Peyer's patch (tissue), 4 donors: ENCODE measurements around the gene CCL28.

Experiments used
- POLR2A ChIP-seq, 2 donors: fragments of 450-650 bp; IDR thresholded peaks; one replicate each; pipeline ENCODE4 v1.5.1; 2017; ENCODE audit warnings: antibody characterized with exemption in 2 of 2, mild to moderate bottlenecking in 2 of 2, moderate library complexity in 2 of 2
- TF ChIP-seq, protein P1 (sequence below), 6 experiments: fragments of 450-650 bp in 4 of 6; fragments of 200-600 bp in 2 of 6; sonication (generic) in 1 of 6; IDR thresholded peaks; one replicate each; pipeline ENCODE4 v1.5.1; 2017 to 2019; ENCODE audit warnings: antibody characterized with exemption in 6 of 6, mild to moderate bottlenecking in 3 of 6, moderate library complexity in 1 of 6

DNA sequence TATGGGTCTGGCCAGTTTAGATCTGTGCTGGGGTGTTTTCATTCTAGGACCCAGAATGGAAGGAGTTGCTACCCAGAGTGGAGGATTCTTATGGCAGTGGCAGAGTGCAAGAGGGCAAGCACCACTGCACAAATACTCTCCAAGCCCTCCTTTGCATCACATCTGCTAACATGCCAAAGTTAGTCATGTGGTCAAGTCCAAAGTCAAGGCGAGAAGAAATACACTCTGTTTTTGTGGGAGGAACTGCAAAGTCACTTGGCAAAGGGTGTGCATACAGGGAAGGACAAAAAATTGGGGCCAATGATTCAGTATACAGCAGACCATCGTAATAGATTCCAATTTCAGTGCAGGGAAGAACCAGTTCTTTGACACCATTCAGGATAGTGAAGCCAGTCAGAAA is 55.1 kb downstream of the CCL28 start:
- TF ChIP-seq POLR2A (IDR thresholded peaks at IDR 0.05), result no peak
- TF ChIP-seq, protein P1, sequence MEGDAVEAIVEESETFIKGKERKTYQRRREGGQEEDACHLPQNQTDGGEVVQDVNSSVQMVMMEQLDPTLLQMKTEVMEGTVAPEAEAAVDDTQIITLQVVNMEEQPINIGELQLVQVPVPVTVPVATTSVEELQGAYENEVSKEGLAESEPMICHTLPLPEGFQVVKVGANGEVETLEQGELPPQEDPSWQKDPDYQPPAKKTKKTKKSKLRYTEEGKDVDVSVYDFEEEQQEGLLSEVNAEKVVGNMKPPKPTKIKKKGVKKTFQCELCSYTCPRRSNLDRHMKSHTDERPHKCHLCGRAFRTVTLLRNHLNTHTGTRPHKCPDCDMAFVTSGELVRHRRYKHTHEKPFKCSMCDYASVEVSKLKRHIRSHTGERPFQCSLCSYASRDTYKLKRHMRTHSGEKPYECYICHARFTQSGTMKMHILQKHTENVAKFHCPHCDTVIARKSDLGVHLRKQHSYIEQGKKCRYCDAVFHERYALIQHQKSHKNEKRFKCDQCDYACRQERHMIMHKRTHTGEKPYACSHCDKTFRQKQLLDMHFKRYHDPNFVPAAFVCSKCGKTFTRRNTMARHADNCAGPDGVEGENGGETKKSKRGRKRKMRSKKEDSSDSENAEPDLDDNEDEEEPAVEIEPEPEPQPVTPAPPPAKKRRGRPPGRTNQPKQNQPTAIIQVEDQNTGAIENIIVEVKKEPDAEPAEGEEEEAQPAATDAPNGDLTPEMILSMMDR (IDR thresholded peaks at IDR 0.05), result no peak
